Upper lobe of right lung (tissue), 1 donor: ENCODE data around the gene CDH13. TPM values are rescaled to one million over a fixed set of nuclear protein-coding genes. Genes with fewer than 3 reads are reported as not detected.
A peak's percentile ranks its signal among the peaks of the same experiment; 100 is the strongest.

ENCODE experiments used
- ATAC-seq: fragments of 200-7000 bp; cut with Tn5 transposase; one replicate; pipeline ENCODE4 v1.9.1; 2020; ENCODE audit warnings: mild to moderate bottlenecking, moderate library complexity
- DNase-seq: peaks from one replicate; pipeline ENCODE4 v3.0.0-alpha.2; 2020
- H3K27ac ChIP-seq: fragments of 200-600 bp; one replicate; pipeline ENCODE4 v1.8.0; 2022
- H3K27me3 ChIP-seq: fragments of 200-600 bp; one replicate; pipeline ENCODE4 v1.8.0; 2022; ENCODE audit warnings: mild to moderate bottlenecking
- H3K36me3 ChIP-seq: fragments of 200-600 bp; one replicate; pipeline ENCODE4 v1.8.0; 2022
- H3K4me1 ChIP-seq: fragments of 200-600 bp; one replicate; pipeline ENCODE4 v1.8.0; 2022
- H3K4me3 ChIP-seq: fragments of 200-600 bp; one replicate; pipeline ENCODE4 v1.8.0; 2022; ENCODE audit warnings: mild to moderate bottlenecking
- H3K9me3 ChIP-seq: fragments of 200-600 bp; one replicate; pipeline ENCODE4 v1.8.0; 2022
- intact Hi-C: fragments of 100-400 bp; cut with DNase I; formaldehyde crosslinking; loops from one replicate; pipeline ENCODE4 v1.11.0; 2022
- total RNA-seq: library from RNA; stranded (reverse); fragmentation: NEBNext Ultra II Directional; extraction: Animal tissue kit (Norgen Biotek cat#: 25700); gene quantifications from one replicate; pipeline ENCODE4 v1.2.1, GENCODE V29; 2021
- TF ChIP-seq, protein P1 (sequence below): fragments of 200-600 bp; IDR thresholded peaks from one replicate; pipeline ENCODE4 v1.8.0; 2022; ENCODE audit warnings: antibody characterized with exemption
- donor health status: DM: no; HTN: yes; CAD: no; lungs with severe emphysema.

The CDH13 gene
- total RNA-seq, 1 donor from 2014 or later = 27.2 TPM

DNA sequence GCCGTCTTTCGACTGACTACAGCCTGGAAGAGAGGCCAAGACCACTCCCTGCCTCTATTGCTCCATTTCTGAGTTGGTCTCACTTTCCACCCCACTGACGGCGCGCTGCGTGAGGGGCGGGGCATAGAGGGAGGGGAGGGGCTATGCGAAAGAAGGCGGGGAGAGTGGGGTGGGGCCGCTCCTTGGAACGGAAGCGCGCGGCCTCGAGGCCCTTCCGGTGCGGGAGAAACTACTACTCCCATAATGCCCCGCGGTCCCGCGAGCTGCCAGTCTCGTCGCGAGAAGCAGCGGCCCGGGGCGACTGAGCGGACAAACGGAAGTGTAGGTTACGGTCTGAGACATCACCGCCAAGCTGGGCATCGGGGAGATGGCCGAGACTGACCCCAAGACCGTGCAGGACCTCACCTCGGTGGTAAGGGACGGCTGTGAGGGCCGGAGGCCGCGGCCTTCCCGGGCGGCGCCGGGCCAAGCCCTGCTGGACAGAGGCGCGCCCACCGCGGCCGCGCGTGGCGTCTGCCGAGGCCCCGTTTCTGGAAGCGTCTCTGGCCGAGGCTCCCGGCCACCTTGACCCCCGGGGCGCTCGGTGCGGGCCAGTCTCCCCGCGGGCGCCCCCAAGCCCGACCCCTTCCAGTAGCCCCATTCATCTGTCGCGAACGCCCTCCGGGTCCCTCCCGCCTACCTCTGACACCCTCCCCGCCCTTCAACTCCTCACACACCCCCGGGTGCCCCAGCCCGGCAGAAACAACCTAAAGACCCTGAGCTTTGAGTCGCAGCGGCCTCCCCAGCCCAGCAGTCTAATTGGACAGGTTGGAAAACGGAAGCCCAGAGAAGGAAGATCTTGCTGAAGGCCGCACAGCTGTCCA lies 1181.2 kb downstream of the CDH13 start, which contains the start of gene HSBP1:
Gene HSBP1 (plus strand): TSS at position 269 of the 863 bp plus-strand sequence. CDS start 99 bp downstream, at position 368.
- H3K9me3 ChIP-seq = no peaks in the 10 kb centered on the region
- no peaks in the 10 kb centered on the region for H3K27me3 ChIP-seq
- peaks cover 37% of the 10 kb centered on the region for H3K36me3 ChIP-seq
- H3K4me3 ChIP-seq = peak within 1 kb of the TSS; percentile 84
- peak within 1 kb of the TSS; percentile 82 for H3K27ac ChIP-seq
- TF ChIP-seq, protein P1, sequence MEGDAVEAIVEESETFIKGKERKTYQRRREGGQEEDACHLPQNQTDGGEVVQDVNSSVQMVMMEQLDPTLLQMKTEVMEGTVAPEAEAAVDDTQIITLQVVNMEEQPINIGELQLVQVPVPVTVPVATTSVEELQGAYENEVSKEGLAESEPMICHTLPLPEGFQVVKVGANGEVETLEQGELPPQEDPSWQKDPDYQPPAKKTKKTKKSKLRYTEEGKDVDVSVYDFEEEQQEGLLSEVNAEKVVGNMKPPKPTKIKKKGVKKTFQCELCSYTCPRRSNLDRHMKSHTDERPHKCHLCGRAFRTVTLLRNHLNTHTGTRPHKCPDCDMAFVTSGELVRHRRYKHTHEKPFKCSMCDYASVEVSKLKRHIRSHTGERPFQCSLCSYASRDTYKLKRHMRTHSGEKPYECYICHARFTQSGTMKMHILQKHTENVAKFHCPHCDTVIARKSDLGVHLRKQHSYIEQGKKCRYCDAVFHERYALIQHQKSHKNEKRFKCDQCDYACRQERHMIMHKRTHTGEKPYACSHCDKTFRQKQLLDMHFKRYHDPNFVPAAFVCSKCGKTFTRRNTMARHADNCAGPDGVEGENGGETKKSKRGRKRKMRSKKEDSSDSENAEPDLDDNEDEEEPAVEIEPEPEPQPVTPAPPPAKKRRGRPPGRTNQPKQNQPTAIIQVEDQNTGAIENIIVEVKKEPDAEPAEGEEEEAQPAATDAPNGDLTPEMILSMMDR = no peak
- ATAC-seq (peak; percentile 99), DNase-seq (peak; percentile 98)
- intact Hi-C loops = no loop called here
- H3K4me1 ChIP-seq = peaks cover 17% of the 10 kb centered on the region

DNA sequence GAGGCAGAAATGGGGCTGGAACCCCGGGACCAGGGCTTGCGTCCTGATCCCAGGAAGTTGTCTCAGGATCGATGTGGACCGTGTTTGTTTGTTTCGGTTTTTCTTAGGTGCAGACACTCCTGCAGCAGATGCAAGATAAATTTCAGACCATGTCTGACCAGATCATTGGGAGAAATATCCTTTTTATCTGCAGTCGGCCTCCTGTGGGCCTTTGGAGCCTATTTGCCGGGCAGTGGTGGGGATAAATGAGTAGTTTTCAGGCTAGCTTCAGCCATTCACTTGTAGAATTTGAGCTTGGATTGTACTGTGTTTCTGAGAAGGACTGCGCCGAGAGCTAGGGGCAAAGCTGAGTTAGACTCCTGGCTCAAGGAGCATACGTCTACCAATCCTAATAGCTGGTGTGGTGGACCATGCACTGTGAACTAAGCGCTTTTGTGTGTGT lies 1181.8 kb downstream of the CDH13 start:
- intact Hi-C loops = no loop called here
- TF ChIP-seq, protein P1 = no peak

DNA sequence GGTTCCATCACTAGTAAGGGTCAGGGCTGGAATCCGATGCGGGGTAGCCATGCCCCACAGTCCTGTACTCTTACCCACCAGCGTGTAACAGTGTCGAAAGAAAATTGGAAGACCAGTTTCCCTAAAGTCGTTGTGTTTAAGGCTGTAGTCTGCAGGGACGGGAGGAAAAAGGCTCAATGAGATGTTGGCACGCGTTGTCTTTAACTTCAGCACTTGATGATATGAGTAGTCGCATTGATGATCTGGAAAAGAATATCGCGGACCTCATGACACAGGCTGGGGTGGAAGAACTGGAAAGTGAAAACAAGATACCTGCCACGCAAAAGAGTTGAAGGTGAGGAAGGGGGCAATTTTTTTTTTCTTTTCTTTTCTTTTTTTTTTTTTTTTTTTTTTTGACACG lies 1182.3 kb downstream of the CDH13 start:
- intact Hi-C loops = no loop called here
- peaks cover 42% of the 10 kb centered on the region for H3K36me3 ChIP-seq
- H3K27me3 ChIP-seq = no peaks in the 10 kb centered on the region
- DNase-seq = no peak
- H3K27ac ChIP-seq = no peak overlapping the region
- peak overlapping the region; percentile 84 for H3K4me3 ChIP-seq
- peaks cover 17% of the 10 kb centered on the region for H3K4me1 ChIP-seq
- no peak for ATAC-seq
- no peaks in the 10 kb centered on the region for H3K9me3 ChIP-seq
- TF ChIP-seq, protein P1 = no peak

More for the DNA sequence above, 1181.8 kb downstream of the CDH13 start:
- H3K4me3 ChIP-seq = peak overlapping the region; percentile 84
- H3K9me3 ChIP-seq = no peaks in the 10 kb centered on the region
- peaks cover 42% of the 10 kb centered on the region for H3K36me3 ChIP-seq
- peak overlapping the region; percentile 82 for H3K27ac ChIP-seq
- H3K27me3 ChIP-seq = no peaks in the 10 kb centered on the region
- ATAC-seq (no peak), DNase-seq (no peak)
- peaks cover 17% of the 10 kb centered on the region for H3K4me1 ChIP-seq

DNA sequence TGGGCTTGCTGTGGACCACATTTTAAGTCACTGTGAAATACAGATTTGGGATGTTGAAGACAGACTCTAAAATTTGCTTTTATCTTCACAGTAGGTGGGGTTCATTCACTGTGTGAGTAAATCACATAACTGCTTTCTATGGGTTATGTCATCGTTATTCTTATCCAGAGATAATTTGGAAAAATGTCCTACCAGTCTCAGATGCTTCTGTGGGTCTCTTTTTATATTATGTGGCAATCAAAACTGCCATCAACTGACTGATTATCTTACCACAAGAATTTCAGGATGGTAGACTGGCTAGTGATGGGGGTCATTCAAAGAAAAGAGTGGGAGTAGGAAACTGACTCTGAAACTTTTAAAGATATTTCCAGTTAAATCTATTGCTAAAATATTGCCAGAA lies 1184.1 kb downstream of the CDH13 start:
- intact Hi-C loops = no loop called here
- H3K4me1 ChIP-seq = peaks cover 17% of the 10 kb centered on the region

GRCh38 chr16:83813823-83814658 lies 1187.3 kb downstream of the CDH13 start:
- no peak for DNase-seq

More for the DNA sequence above, 1184.1 kb downstream of the CDH13 start:
- ATAC-seq (no peak), DNase-seq (no peak)
- TF ChIP-seq, protein P1 = no peak
- Histone ChIP-seq H3K36me3 (peaks cover 42% of the 10 kb centered on the region), H3K27me3 (no peaks in the 10 kb centered on the region), H3K4me3 (no peak overlapping the region), H3K27ac (no peak overlapping the region), H3K9me3 (no peaks in the 10 kb centered on the region)

More at GRCh38 chr16:83813823-83814658, 1187.3 kb downstream of the CDH13 start:
- TF ChIP-seq, protein P1 = no peak
- Histone ChIP-seq H3K4me3 (no peak overlapping the region), H3K27me3 (no peaks in the 10 kb centered on the region), H3K4me1 (peaks cover 6% of the 10 kb centered on the region), H3K9me3 (no peaks in the 10 kb centered on the region), H3K36me3 (peaks cover 42% of the 10 kb centered on the region), H3K27ac (peak overlapping the region; percentile 58)
- peak; percentile 69 for ATAC-seq
- intact Hi-C loops = no loop called here
